HG02938 (cell line): ENCODE results near the gene RASA4.
"Not testable (repeated sequence)": the region's sequence is repeated elsewhere in the genome, so short reads cannot be mapped to it uniquely, and the experiment has no call there.

Experiments
- ATAC-seq: cut with Tn5 transposase; IDR thresholded peaks from one replicate; pipeline ENCODE4 v1.9.1; 2021; ENCODE audit warnings: mild to moderate bottlenecking, moderate library complexity; ENCODE audit not compliant: unreplicated experiment

RASA4 gene

GRCh38 chr7:102616507-102617125 is at the start of gene RASA4:
Gene RASA4 (minus strand): TSS chr7:102616756. CDS start chr7:102616689, 67 bp downstream.
- ATAC-seq: peak; percentile 46

DNA sequence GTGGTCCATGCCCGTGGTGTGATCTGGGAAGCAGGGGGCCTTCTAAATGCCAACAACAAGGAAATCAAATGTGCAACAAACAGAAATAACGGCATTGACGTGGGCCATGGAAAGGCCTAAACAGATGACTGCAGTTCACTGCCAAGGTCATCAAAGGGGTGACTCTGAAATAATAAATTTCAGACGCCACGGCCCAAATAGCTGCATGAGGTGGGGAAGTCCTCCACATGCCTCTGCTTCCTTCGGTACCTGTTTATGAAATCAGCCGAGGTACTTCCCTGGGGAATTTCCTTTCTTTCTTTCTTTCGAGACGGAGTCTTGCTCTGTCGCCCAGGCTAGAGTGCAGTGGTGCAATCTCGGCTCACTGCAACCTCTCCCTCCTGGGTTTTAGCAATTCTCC is 48.2 kb upstream of the RASA4 start:
- not testable (repeated sequence) for ATAC-seq

DNA sequence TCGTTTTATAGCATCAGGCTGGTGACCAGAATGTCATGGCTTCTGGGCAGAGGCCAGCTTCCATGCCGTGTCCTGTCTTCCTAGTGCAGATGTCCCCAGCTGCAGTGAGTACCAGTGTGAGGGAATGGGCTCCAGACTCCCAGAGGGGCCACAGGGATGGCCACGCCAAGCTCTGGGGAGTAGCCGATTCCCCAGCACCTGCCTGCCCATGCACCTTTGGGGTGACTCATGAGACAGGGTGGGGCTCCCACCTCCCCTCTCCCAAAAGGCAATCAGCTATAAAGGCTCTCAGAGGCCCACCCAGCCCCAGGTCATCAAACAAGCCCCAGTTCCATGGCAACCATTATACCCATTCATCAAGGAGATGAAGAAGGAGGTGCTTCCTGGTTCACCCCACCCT is 33.4 kb upstream of the RASA4 start, which contains the start of gene SPDYE2B:
Gene SPDYE2B (plus strand): TSS at position 396 of the 400 bp plus-strand sequence. CDS start 2,030 bp downstream, outside the sequence.
- not testable (repeated sequence) for ATAC-seq

DNA sequence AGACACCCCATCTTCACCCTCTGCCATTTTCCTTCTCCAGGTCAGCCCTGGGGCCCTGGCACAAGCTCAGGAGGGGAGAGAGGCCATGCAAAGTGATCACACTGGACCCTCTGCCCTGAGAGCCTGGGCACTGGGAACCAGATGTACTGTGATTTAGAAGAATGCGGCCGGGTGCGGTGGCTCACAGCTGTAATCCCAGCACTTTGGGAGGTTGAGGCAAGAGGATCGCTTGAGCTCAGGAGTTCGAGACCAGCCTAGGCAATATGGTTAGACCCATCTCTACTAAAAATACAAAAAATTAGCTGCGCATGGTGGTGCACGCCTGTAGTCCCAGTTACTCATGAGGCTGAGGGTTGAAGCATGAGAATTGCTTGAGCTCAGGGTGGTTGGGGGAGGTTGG is 31.3 kb upstream of the RASA4 start:
- not testable (repeated sequence) for ATAC-seq

GRCh38 chr7:102643404-102643803 is 26.8 kb upstream of the RASA4 start:
- ATAC-seq: not testable (repeated sequence)

DNA sequence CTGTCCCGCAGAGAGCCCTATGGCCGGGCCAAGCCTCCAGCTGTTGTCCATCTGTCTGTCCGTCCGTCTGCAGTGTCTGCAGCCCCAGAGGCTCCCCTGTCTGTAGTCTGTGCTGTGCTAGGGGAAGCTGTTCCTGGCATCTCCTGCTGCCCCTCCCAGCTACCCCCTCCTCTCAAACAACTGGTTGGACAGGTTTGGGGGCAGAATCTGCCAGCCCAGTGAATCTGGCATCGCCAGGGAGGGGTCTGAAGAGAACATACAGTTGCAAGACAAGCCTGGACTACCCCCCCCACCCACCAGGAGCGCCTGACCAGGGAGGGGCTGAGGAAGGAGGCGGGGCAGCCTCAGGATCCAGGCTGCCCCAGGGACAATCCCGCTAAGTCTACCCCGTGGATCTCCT is 26.1 kb upstream of the RASA4 start, which contains the start of gene UPK3BL1:
Gene UPK3BL1 (minus strand): TSS at position 101 of the 400 bp plus-strand sequence. CDS start 50 bp downstream, at position 51.
- not testable (repeated sequence) for ATAC-seq

GRCh38 chr7:102638848-102639247 is 22.3 kb upstream of the RASA4 start:
- ATAC-seq: not testable (repeated sequence)

DNA sequence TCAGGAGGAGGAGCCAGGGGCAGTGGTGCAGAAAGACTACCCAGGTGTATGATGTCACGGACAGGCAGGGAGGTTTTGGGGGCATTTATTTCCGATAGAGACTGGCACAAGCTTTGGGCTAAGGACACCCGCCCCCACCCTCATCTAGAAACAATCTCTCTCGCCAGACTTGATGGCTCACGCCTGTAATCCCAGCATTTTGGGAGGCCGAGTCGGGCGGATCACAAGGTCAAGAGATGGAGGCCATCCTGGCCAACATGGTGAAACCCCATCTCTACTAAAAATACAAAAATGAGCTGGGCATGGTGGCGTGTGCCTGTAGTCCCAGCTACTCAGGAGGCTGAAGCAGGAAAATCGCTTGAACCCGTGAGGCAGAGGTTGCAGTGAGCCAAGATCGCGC is 20.4 kb upstream of the RASA4 start:
- ATAC-seq: not testable (repeated sequence)

GRCh38 chr7:102635354-102635753 is 18.8 kb upstream of the RASA4 start:
- not testable (repeated sequence) for ATAC-seq

- ATAC-seq: not testable (repeated sequence)
Measured at GRCh38 chr7:102634299-102634698, 17.7 kb upstream of the RASA4 start.

- ATAC-seq: not testable (repeated sequence)
Measured at GRCh38 chr7:102630622-102631021, 14.1 kb upstream of the RASA4 start.

DNA sequence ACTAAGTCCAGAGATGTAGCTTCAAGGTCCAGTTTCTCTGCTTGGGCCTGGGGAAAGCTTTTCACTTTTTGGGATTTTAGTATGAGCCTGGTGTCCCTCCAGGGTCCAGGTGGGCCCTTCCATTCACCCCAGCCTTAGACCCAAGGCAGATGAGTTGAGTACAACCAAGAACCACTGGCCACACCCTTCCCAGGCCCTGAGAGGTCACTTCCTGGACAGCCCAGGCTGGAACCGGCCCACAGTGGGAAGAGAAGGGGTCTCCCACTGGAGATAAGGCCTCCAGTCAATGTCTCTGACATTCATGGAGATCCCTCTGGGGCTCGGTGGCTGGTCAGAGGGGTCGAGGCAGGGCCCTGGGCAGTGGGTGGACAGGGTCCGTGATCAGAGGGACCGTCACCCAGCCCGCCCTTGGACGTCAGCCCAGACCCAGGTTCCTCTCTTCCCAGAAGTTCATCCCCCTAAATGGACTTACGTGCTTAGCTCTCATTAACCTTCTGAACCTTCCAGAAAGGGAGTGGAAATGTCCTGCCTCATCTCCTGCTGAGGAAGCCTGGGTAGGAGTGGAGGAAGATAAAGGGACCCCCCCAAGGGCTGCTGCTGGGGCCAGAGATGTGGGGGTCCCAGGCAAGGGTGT is 10.8 kb upstream of the RASA4 start:
- not testable (repeated sequence) for ATAC-seq

DNA sequence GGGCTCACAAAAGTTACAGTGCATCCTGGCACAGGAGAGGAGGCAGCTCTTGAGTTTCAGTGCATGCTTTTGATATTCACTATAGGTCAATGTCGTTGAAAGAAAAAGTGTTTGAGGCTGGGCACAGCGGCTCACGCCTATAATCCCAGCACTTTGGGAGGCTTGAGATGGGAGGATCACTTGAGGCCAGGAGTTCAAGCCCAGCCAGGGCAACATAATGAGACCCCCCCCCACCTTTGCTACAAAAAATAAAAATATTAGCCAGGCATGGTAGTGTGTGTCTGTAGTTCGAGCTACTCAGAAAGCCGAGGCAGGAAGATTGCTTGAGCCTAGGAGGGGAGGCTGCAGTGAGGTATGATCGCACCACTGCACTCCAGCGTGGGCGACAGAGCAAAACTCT is 1.6 kb upstream of the RASA4 start:
- not testable (repeated sequence) for ATAC-seq

GRCh38 chr7:102615930-102616329 is 626 bp downstream of the RASA4 start:
- ATAC-seq: not testable (repeated sequence)

GRCh38 chr7:102614873-102615272 is 1.7 kb downstream of the RASA4 start:
- not testable (repeated sequence) for ATAC-seq

- peak; percentile 14 for ATAC-seq
Measured at GRCh38 chr7:102614346-102614697, 2.2 kb downstream of the RASA4 start.

- ATAC-seq: peak; percentile 61
Measured at GRCh38 chr7:102613575-102614345, 2.8 kb downstream of the RASA4 start.

- not testable (repeated sequence) for ATAC-seq
Measured at GRCh38 chr7:102611675-102612325, 4.8 kb downstream of the RASA4 start.

DNA sequence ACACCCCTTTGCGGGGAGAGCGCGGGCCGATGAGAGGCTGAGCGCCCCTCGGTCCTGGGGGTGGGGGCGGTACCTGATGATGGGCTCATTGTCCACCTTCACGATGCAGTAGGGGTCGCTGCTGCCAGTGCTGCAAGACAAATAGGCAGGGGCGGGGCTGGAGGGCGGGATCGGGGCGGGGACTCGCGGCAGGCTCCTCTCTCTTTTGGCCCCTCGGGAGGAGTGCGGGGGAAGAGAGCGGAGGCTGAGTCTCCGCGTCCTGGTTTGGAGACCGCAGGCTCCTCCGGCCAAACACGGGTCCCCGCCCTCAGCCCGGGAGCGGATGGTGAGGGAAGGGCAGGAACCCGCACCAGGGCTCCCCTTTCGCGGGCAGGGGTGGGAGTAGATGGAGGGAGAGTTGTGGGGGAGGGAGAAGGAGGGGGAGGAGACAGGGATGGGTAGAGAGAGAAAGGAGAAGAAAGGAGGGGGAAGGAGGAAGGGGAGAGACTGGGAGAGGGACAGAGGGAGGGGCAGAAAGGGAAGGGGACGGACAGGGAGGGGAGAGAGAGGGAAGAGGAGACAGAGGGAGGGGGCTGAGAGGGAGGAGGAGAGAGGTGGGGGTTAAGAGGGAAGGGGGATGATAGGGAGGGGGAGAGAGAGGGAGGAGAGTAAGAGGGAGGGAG is 5.4 kb downstream of the RASA4 start:
- peak; percentile 36 for ATAC-seq

DNA sequence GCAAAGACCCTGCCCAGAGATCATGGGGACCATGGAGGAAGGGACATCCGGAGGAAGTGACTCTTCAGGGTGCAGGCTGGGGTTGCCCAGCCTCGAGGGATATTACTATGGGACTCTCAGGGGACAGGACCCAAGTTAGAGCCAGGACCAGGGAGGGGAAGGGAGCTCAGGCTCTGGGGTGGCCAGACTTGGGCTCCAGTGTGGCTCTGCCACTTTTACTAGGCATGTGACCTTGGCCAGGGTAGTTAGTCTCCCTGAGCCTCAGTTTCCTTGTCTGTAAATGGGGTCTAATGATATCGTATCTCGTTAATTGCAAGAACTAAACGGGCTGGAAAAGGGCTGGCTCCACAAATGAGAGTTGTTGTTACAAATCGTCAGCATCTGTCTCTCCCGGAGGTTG is 6.1 kb downstream of the RASA4 start:
- ATAC-seq: not testable (repeated sequence)
